Stimulated activated CD8-positive, alpha-beta memory T cell treated with anti-CD3 and anti-CD28 coated beads, Interleukin-7, amount 100 ng/mL, for 1 hour (primary cell): ENCODE data around the gene OR13C5.

Experiments
- DNase-seq, 2 donors: peaks; one replicate each; pipeline ENCODE4 v3.0.0-alpha.2; 2020; ENCODE audit warnings: low read depth in 2 of 2

The OR13C5 gene

GRCh38 chr9:104553261-104553660 is 46.0 kb downstream of the OR13C5 start:
- DNase-seq: no peak
